Omental fat pad (tissue), 4 donors: ENCODE measurements around the gene ID3. TPM values are rescaled to one million over a fixed set of nuclear protein-coding genes. Genes with fewer than 3 reads are reported as not detected.
A peak's percentile ranks its signal among the peaks of the same experiment; 100 is the strongest.

Source experiments
- ATAC-seq: fragments of 150-250 bp; one replicate; pipeline ENCODE4 v1.9.1; 2016; ENCODE audit warnings: mild to moderate bottlenecking, moderate library complexity; ENCODE audit not compliant: low FRiP score
- DNase-seq: peaks from one replicate; pipeline ENCODE4 v3.0.0-alpha.2; 2019; ENCODE audit warnings: low spot score
- CTCF ChIP-seq, 3 donors: fragments of 450-650 bp; IDR thresholded peaks; one replicate each; pipeline ENCODE4 v1.5.1; 2016 to 2017; ENCODE audit warnings: antibody characterized with exemption in 3 of 3, mild to moderate bottlenecking in 3 of 3, moderate library complexity in 2 of 3
- total RNA-seq, 4 donors: library from RNA; depleted of rRNA; stranded (reverse); fragments of >200 nt; gene quantifications; one replicate each; pipeline ENCODE4 v1.1.0, GENCODE V29; 2016

Gene ID3
- total RNA-seq, 4 donors from 2014 or later = 134 to 322 (median 179) TPM

- no peak for TF ChIP-seq CTCF (IDR thresholded peaks at IDR 0.05)
- no peak for DNase-seq
- no peak for ATAC-seq
Measured at GRCh38 chr1:23598424-23598823, 39.1 kb upstream of the ID3 start.

GRCh38 chr1:23597635-23598388 is 38.5 kb upstream of the ID3 start:
- DNase-seq (no peak), ATAC-seq (no peak)
- TF ChIP-seq CTCF (IDR thresholded peaks at IDR 0.05) = no peak

- ATAC-seq (no peak), DNase-seq (no peak)
- TF ChIP-seq CTCF (IDR thresholded peaks at IDR 0.05) = no peak
Measured at GRCh38 chr1:23596382-23597358, 37.4 kb upstream of the ID3 start.

GRCh38 chr1:23594927-23595353 is 35.6 kb upstream of the ID3 start:
- DNase-seq (no peak), ATAC-seq (no peak)
- TF ChIP-seq CTCF (IDR thresholded peaks at IDR 0.05) = no peak

- DNase-seq = no peak
- TF ChIP-seq CTCF (IDR thresholded peaks at IDR 0.05) = no peak
- ATAC-seq = no peak
Measured at GRCh38 chr1:23594149-23594907, 35.0 kb upstream of the ID3 start.

GRCh38 chr1:23593556-23594148 is 34.4 kb upstream of the ID3 start:
- ATAC-seq (peak; percentile 17), DNase-seq (no peak)
- TF ChIP-seq CTCF (IDR thresholded peaks at IDR 0.05) = no peak
